IMR-90 (cell line): ENCODE data around the gene DDX4. TPM values are rescaled to one million over a fixed set of nuclear protein-coding genes. Genes with fewer than 3 reads are reported as not detected.

Experiments
- ATAC-seq: fragments of 200-7000 bp; cut with Tn5 transposase; 2 replicates; pipeline ENCODE4 v1.9.1; 2020; ENCODE audit warnings: low read depth, mild to moderate bottlenecking, moderate library complexity
- BruUV-seq: library from RNA; stranded (reverse); fragments of 400-500 nt; replicated peaks from 2 replicates; lab custom pipeline; 2021; lab: Mats Ljungman, UMichigan
- CTCF ChIA-PET: fragments of 300-600 bp; formaldehyde crosslinking; extraction: SDS; loops from one replicate; lab custom pipeline; 2021; ENCODE audit warnings: antibody characterized with exemption; lab: Yijun Ruan, JAX
- POLR2A ChIA-PET: fragments of 300-600 bp; sonication (Branson Sonifier 250); formaldehyde crosslinking; loops from one replicate; lab custom pipeline; 2022; ENCODE audit warnings: antibody characterized with exemption; ENCODE audit not compliant: unreplicated experiment; lab: Charles Lee
- DNase-seq: peaks from one replicate; pipeline ENCODE4 v3.0.0; 2013
- H2AFZ ChIP-seq: replicated peaks from 2 replicates; pipeline ENCODE3; 2013; ENCODE audit warnings: low read length, mild to moderate bottlenecking; ENCODE audit not compliant: poor library complexity
- H2AK5ac ChIP-seq: 2 replicates; pipeline ENCODE4 v1.6.1; 2013; ENCODE audit warnings: low read depth, low read length, inconsistent platforms
- H2AK9ac ChIP-seq: replicated peaks from 2 replicates; pipeline ENCODE3; 2013; ENCODE audit warnings: mild to moderate bottlenecking, low read depth, low read length, moderate library complexity; ENCODE audit not compliant: poor library complexity
- H2BK120ac ChIP-seq: 2 replicates; pipeline ENCODE4 v1.6.1; 2013; ENCODE audit warnings: low read depth, low read length, inconsistent platforms
- H2BK15ac ChIP-seq: 3 replicates; pipeline ENCODE4 v1.6.1; 2013; ENCODE audit warnings: low read depth, low read length, inconsistent platforms
- H2BK20ac ChIP-seq: 2 replicates; pipeline ENCODE4 v1.6.1; 2013; ENCODE audit warnings: low read depth, mild to moderate bottlenecking, inconsistent platforms, low read length, moderate library complexity
- H2BK5ac ChIP-seq: 2 replicates; pipeline ENCODE4 v1.6.1; 2013; ENCODE audit warnings: mild to moderate bottlenecking, low read depth, low read length, inconsistent platforms; ENCODE audit not compliant: poor library complexity, severe bottlenecking
- H3K14ac ChIP-seq: replicated peaks from 2 replicates; pipeline ENCODE4 v1.6.1; 2013; ENCODE audit warnings: low read depth, low read length, inconsistent platforms
- H3K18ac ChIP-seq: 2 replicates; pipeline ENCODE4 v1.6.1; 2013; ENCODE audit warnings: low read depth, low read length, control low read depth
- H3K23ac ChIP-seq: 2 replicates; pipeline ENCODE4 v1.6.1; 2013; ENCODE audit warnings: low read depth, low read length, inconsistent platforms
- H3K27ac ChIP-seq: 2 replicates; pipeline ENCODE4 v1.5.1; 2013; ENCODE audit warnings: mild to moderate bottlenecking, control low read depth, low read length; ENCODE audit not compliant: insufficient read depth
- H3K27me3 ChIP-seq: 2 replicates; pipeline ENCODE4 v1.6.1; 2013; ENCODE audit warnings: low read length; ENCODE audit not compliant: control insufficient read depth, insufficient read depth
- H3K36me3 ChIP-seq: 2 replicates; pipeline ENCODE4 v1.6.1; 2013; ENCODE audit warnings: low read length, mixed read lengths; ENCODE audit not compliant: control insufficient read depth, insufficient read depth
- H3K4ac ChIP-seq: 2 replicates; pipeline ENCODE4 v1.6.1; 2013; ENCODE audit warnings: low read depth, low read length, inconsistent platforms
- H3K4me1 ChIP-seq: 2 replicates; pipeline ENCODE4 v1.6.1; 2013; ENCODE audit warnings: low read length, mixed read lengths; ENCODE audit not compliant: control insufficient read depth, insufficient read depth
- H3K4me2 ChIP-seq: 2 replicates; pipeline ENCODE4 v1.6.1; 2013; ENCODE audit warnings: low read depth, mild to moderate bottlenecking, control low read depth, low read length, moderate library complexity
- H3K4me3 ChIP-seq: 2 replicates; pipeline ENCODE4 v1.5.1; 2013; ENCODE audit warnings: low read depth, mild to moderate bottlenecking, control low read depth, low read length, moderate library complexity; ENCODE audit not compliant: insufficient read depth
- H3K56ac ChIP-seq: 2 replicates; pipeline ENCODE4 v1.6.1; 2013; ENCODE audit warnings: low read length, inconsistent platforms; ENCODE audit not compliant: insufficient read depth; ENCODE audit errors: extremely low read depth
- H3K79me1 ChIP-seq, 2 experiments: 2 replicates each; pipeline ENCODE4 v1.6.1; 2013; ENCODE audit warnings: low read length in 2 of 2, inconsistent platforms in 1 of 2, low read depth in 1 of 2
- H3K9ac ChIP-seq: 2 replicates; pipeline ENCODE4 v1.6.1; 2013; ENCODE audit warnings: low read depth, low read length, control low read depth
- H3K9me1 ChIP-seq: 2 replicates; pipeline ENCODE4 v1.6.1; 2013; ENCODE audit warnings: low read length, inconsistent platforms; ENCODE audit not compliant: insufficient read depth
- H3K9me3 ChIP-seq: 2 replicates; pipeline ENCODE4 v1.6.1; 2013; ENCODE audit warnings: low read length; ENCODE audit not compliant: control insufficient read depth, insufficient read depth
- H4K20me1 ChIP-seq: 2 replicates; pipeline ENCODE4 v1.6.1; 2013; ENCODE audit warnings: low read length, inconsistent platforms; ENCODE audit not compliant: insufficient read depth
- H4K5ac ChIP-seq: 2 replicates; pipeline ENCODE4 v1.6.1; 2013; ENCODE audit warnings: mild to moderate bottlenecking, low read depth, low read length, control low read depth
- H4K8ac ChIP-seq, 2 experiments: 2 replicates each; pipeline ENCODE4 v1.6.1; 2013; ENCODE audit warnings: low read depth in 2 of 2, low read length in 2 of 2, control low read depth in 1 of 2, inconsistent platforms in 1 of 2
- H4K91ac ChIP-seq: 2 replicates; pipeline ENCODE4 v1.6.1; 2013; ENCODE audit warnings: low read depth, low read length, inconsistent platforms; ENCODE audit not compliant: insufficient read depth
- BHLHE40 ChIP-seq: fragments of 150-350 bp; IDR thresholded peaks from 2 replicates; pipeline ENCODE4 v1.6.1; 2016; ENCODE audit warnings: mild to moderate bottlenecking, low read depth, low read length
- CEBPB ChIP-seq: IDR thresholded peaks from 2 replicates; pipeline ENCODE4 v1.6.1; 2012; ENCODE audit warnings: low read depth, low read length, improper control_type of control experiment
- CHD1 ChIP-seq: IDR thresholded peaks from 2 replicates; pipeline ENCODE4 v1.6.1; 2012; ENCODE audit warnings: low read depth, low read length, improper control_type of control experiment
- ELK1 ChIP-seq: fragments of 150-350 bp; IDR thresholded peaks from 2 replicates; pipeline ENCODE4 v1.6.1; 2016; ENCODE audit warnings: low read depth, mild to moderate bottlenecking, low read length, moderate library complexity, borderline replicate concordance
- FOS ChIP-seq: fragments of 150-350 bp; IDR thresholded peaks from 2 replicates; pipeline ENCODE4 v1.6.1; 2016; ENCODE audit warnings: low read depth, low read length
- MAFK ChIP-seq: IDR thresholded peaks from 2 replicates; pipeline ENCODE4 v1.6.1; 2012; ENCODE audit warnings: low read depth, low read length, improper control_type of control experiment
- MAZ ChIP-seq: IDR thresholded peaks from 2 replicates; pipeline ENCODE4 v1.6.1; 2012; ENCODE audit warnings: low read depth, mild to moderate bottlenecking, low read length, improper control_type of control experiment, moderate library complexity, borderline replicate concordance
- MXI1 ChIP-seq: IDR thresholded peaks from 2 replicates; pipeline ENCODE4 v1.6.1; 2012; ENCODE audit warnings: low read depth, mild to moderate bottlenecking, low read length, moderate library complexity, borderline replicate concordance
- NFE2L2 ChIP-seq: fragments of 150-350 bp; IDR thresholded peaks from 2 replicates; pipeline ENCODE4 v1.6.1; 2016; ENCODE audit warnings: low read depth, mild to moderate bottlenecking, low read length
- RAD21 ChIP-seq: IDR thresholded peaks from 2 replicates; pipeline ENCODE4 v1.6.1; 2012; ENCODE audit warnings: low read length, improper control_type of control experiment
- RCOR1 ChIP-seq: IDR thresholded peaks from 2 replicates; pipeline ENCODE4 v1.6.1; 2012; ENCODE audit warnings: mild to moderate bottlenecking, low read length, improper control_type of control experiment; ENCODE audit not compliant: insufficient replicate concordance
- RFX5 ChIP-seq: IDR thresholded peaks from 2 replicates; pipeline ENCODE4 v1.8.0; 2012; ENCODE audit warnings: low read depth, mild to moderate bottlenecking, low read length, moderate library complexity
- SMC3 ChIP-seq: fragments of 150-350 bp; IDR thresholded peaks from 2 replicates; pipeline ENCODE4 v1.6.1; 2016; ENCODE audit warnings: low read depth, mild to moderate bottlenecking, antibody characterized with exemption, low read length, moderate library complexity
- WGBS, 2 experiments: methylation state at CpG; one replicate each; pipeline versions ENCODE4 v1.1.5 to v1.1.7; 2013; ENCODE audit warnings: missing lambda C conversion rate in 2 of 2; ENCODE audit not compliant: insufficient read length in 1 of 2; ENCODE audit errors: extremely low coverage in 2 of 2; 5-methylcytosine and 5-hydroxymethylcytosine counted together
- dilution Hi-C: fragments of 300-500 bp; cut with HindIII; formaldehyde crosslinking; loops from one replicate; pipeline ENCODE4 v1.14.3; 2018; ENCODE audit warnings: low sequenced_read_pairs; ENCODE audit not compliant: unreplicated experiment
- in situ Hi-C: fragments of 300-500 bp; cut with MboI; formaldehyde crosslinking; loops from 3 replicates; pipeline ENCODE4 v1.14.3; 2019; ENCODE audit warnings: low sequenced_read_pairs, inconsistent platforms, mixed read lengths
- intact Hi-C: fragments of 100-400 bp; cut with micrococcal nuclease; formaldehyde crosslinking; loops from 2 replicates; pipeline ENCODE4 v1.10.0; 2022
- polyA plus RNA-seq, 3 experiments: library from polyadenylated mRNA; depleted of rRNA; stranded (reverse); fragments of >200 nt; gene quantifications; 2 replicates each; pipeline ENCODE4 v1.2.3, GENCODE V29; 2012; ENCODE audit warnings: low replicate concordance in 1 of 3
- total RNA-seq: library from RNA; depleted of rRNA; stranded (reverse); fragments of >200 nt; gene quantifications from 2 replicates; pipeline ENCODE4 v1.2.3, GENCODE V29; 2012
- TF ChIP-seq, protein P1 (sequence below): conservative IDR thresholded peaks from 2 replicates; pipeline ENCODE4 v1.5.1; 2012; ENCODE audit warnings: mild to moderate bottlenecking, low read depth, low read length, improper control_type of control experiment
- TF ChIP-seq, protein P2 (sequence below): fragments of 150-350 bp; IDR thresholded peaks from 2 replicates; pipeline ENCODE4 v1.6.1; 2017; ENCODE audit warnings: mild to moderate bottlenecking, antibody characterized with exemption, low read length, low read depth

The DDX4 gene
- total and polyA plus RNA-seq, 2 of the 4 experiments (the other 2 are of a cell fraction): not detected

GRCh38 chr5:55860288-55860687 lies 122.4 kb downstream of the DDX4 start:
- H3K9me3 ChIP-seq: peaks cover 3% of the 10 kb centered on the region
- no peak overlapping the region for H2AFZ ChIP-seq
- H3K4me3 ChIP-seq: no peak overlapping the region
- H2BK15ac ChIP-seq: no peak overlapping the region
- H4K5ac ChIP-seq: no peak overlapping the region
- peaks cover 2% of the 10 kb centered on the region; the same call in 1 of the 2 replicates for H3K4me1 ChIP-seq
- no peak overlapping the region for H3K18ac ChIP-seq
- H3K9ac ChIP-seq: no peak overlapping the region
- H3K23ac ChIP-seq: no peak overlapping the region
- no peak overlapping the region for H3K56ac ChIP-seq
- no peaks in the 10 kb centered on the region for H4K20me1 ChIP-seq
- no peaks in the 10 kb centered on the region for H3K27me3 ChIP-seq
- dilution Hi-C loops: no loop called here
- no peak overlapping the region for H2AK5ac ChIP-seq
- ChIA-PET CTCF (no interaction called here), POLR2A (no interaction called here)
- peaks cover 8% of the 10 kb centered on the region for H3K9me1 ChIP-seq
- no peak overlapping the region for H2BK120ac ChIP-seq
- no CpG with 5 or more reads among the region's 3 CpGs for WGBS, 2 experiments
- no peak overlapping the region for H4K8ac ChIP-seq
- H3K36me3 ChIP-seq: no peaks in the 10 kb centered on the region
- no peak overlapping the region for H3K4ac ChIP-seq
- TF ChIP-seq, protein P1, sequence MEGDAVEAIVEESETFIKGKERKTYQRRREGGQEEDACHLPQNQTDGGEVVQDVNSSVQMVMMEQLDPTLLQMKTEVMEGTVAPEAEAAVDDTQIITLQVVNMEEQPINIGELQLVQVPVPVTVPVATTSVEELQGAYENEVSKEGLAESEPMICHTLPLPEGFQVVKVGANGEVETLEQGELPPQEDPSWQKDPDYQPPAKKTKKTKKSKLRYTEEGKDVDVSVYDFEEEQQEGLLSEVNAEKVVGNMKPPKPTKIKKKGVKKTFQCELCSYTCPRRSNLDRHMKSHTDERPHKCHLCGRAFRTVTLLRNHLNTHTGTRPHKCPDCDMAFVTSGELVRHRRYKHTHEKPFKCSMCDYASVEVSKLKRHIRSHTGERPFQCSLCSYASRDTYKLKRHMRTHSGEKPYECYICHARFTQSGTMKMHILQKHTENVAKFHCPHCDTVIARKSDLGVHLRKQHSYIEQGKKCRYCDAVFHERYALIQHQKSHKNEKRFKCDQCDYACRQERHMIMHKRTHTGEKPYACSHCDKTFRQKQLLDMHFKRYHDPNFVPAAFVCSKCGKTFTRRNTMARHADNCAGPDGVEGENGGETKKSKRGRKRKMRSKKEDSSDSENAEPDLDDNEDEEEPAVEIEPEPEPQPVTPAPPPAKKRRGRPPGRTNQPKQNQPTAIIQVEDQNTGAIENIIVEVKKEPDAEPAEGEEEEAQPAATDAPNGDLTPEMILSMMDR: no peak
- TF ChIP-seq MAFK (no peak), FOS (no peak), RFX5 (no peak), ELK1 (no peak), BHLHE40 (no peak), CEBPB (no peak), MAZ (no peak), RCOR1 (no peak), CHD1 (no peak), MXI1 (no peak), SMC3 (no peak), RAD21 (no peak), NFE2L2 (no peak)
- TF ChIP-seq, protein P2, sequence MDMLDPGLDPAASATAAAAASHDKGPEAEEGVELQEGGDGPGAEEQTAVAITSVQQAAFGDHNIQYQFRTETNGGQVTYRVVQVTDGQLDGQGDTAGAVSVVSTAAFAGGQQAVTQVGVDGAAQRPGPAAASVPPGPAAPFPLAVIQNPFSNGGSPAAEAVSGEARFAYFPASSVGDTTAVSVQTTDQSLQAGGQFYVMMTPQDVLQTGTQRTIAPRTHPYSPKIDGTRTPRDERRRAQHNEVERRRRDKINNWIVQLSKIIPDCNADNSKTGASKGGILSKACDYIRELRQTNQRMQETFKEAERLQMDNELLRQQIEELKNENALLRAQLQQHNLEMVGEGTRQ: no peak
- H4K91ac ChIP-seq: no peak overlapping the region
- no peaks in the 10 kb centered on the region for H3K79me1 ChIP-seq
- no peak overlapping the region for H2BK20ac ChIP-seq
- no peak for ATAC-seq
- in situ Hi-C loops: no loop called here
- H3K4me2 ChIP-seq: no peak overlapping the region
- intact Hi-C loops: no loop called here
- H3K14ac ChIP-seq: no peak overlapping the region
- H2BK5ac ChIP-seq: no peak overlapping the region
- no peak overlapping the region for H2AK9ac ChIP-seq
- no peak overlapping the region for H3K27ac ChIP-seq
- DNase-seq: no peak
- BruUV-seq: no TSS peak
